Heart left ventricle (tissue), 13 donors: ENCODE results near the gene HOXA2.

Experiments
- POLR2A ChIP-seq, 2 donors: fragments of 450-650 bp; IDR thresholded peaks; one replicate each; pipeline ENCODE4 v1.6.1; 2017; ENCODE audit warnings: antibody characterized with exemption in 2 of 2, mild to moderate bottlenecking in 2 of 2, moderate library complexity in 2 of 2
- TF ChIP-seq, protein P1 (sequence below), 12 donors: fragments of 200-600 bp; sonication (generic) in 4 of 12; IDR thresholded peaks; one replicate each; pipeline versions ENCODE4 v1.5.0 to v1.8.0; 2018 to 2022; ENCODE audit warnings: antibody characterized with exemption in 12 of 12, mild to moderate bottlenecking in 5 of 12
- donor health status: ischemic (EF 13 %, LVEDD 7.1; RV severe dilation, severe dysfunction).
- donor health status: DM: no; HTN: yes; CAD: no.
- donor health status: DM: no; HTN: no; CAD: no.
- donor health status: ischemic (EF 25% LVEDD 6.9; RV normal size, moderate dysfunction).
- donor health status: ischemic (EF 25% LVEDD 5.7; RV mildly dilated, moderate dysfunction).
- donor health status: ischemic (EF 35%, LVEDD 5.7; RV mildly dilated, moderate dysfunction).
- donor health status: nonischemic (EF 11% LVEDD 7.7; RV severe dilation, severe dysfunction).
- donor health status: DM: yes; HTN: yes; CAD: no.
- donor health status: PGD.
- donor health status: ischemic (EF 29% LVEDD 5.4; RV normal size, mild dysfunction).
- donor health status: nonischemic (EF 23%, LVEDD 6.1; RV moderate dilation, normal function).

DNA sequence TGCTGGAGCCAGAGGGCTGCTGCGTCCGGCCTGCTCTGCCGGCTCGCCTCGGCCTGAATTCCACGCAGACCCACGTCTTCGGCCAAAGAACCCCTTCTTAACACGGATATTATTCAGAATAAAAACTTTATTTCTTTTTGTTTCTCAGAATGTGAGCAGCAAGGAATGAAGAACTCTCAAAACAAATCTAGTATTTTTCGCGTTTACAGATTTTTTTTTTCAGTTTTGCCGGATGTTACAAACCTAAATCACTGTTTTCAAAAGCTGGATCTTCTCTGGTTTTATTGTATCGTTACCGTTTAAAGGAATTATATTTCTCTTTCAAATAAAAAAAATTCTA, 4.4 kb upstream of the HOXA2 start:
- TF ChIP-seq, protein P1, sequence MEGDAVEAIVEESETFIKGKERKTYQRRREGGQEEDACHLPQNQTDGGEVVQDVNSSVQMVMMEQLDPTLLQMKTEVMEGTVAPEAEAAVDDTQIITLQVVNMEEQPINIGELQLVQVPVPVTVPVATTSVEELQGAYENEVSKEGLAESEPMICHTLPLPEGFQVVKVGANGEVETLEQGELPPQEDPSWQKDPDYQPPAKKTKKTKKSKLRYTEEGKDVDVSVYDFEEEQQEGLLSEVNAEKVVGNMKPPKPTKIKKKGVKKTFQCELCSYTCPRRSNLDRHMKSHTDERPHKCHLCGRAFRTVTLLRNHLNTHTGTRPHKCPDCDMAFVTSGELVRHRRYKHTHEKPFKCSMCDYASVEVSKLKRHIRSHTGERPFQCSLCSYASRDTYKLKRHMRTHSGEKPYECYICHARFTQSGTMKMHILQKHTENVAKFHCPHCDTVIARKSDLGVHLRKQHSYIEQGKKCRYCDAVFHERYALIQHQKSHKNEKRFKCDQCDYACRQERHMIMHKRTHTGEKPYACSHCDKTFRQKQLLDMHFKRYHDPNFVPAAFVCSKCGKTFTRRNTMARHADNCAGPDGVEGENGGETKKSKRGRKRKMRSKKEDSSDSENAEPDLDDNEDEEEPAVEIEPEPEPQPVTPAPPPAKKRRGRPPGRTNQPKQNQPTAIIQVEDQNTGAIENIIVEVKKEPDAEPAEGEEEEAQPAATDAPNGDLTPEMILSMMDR (IDR thresholded peaks at IDR 0.05): no peak
- no peak for TF ChIP-seq POLR2A (IDR thresholded peaks at IDR 0.05)
